Ishikawa (cell line): ENCODE measurements around the gene PRPF40A.
A peak's percentile ranks its signal among the peaks of the same experiment; 100 is the strongest.

Source experiments
- CEBPB ChIP-seq: IDR thresholded peaks from 2 replicates; pipeline ENCODE4 v1.6.1; 2012
- CREB1 ChIP-seq: IDR thresholded peaks from 2 replicates; pipeline ENCODE4 v1.6.1; 2012; ENCODE audit warnings: low read depth
- EGR1 ChIP-seq: IDR thresholded peaks from 2 replicates; pipeline ENCODE4 v1.6.1; 2012
- EP300 ChIP-seq: IDR thresholded peaks from 2 replicates; pipeline ENCODE4 v1.6.1; 2012; ENCODE audit warnings: borderline replicate concordance
- FOXM1 ChIP-seq: IDR thresholded peaks from 2 replicates; pipeline ENCODE4 v1.6.1; 2012; ENCODE audit warnings: low read depth, borderline replicate concordance
- MAX ChIP-seq: IDR thresholded peaks from 2 replicates; pipeline ENCODE4 v1.6.1; 2012
- NFIC ChIP-seq: IDR thresholded peaks from 2 replicates; pipeline ENCODE4 v1.6.1; 2012
- RAD21 ChIP-seq: IDR thresholded peaks from 2 replicates; pipeline ENCODE4 v1.6.1; 2012; ENCODE audit warnings: low read depth
- TAF1 ChIP-seq: IDR thresholded peaks from 2 replicates; pipeline ENCODE4 v1.6.1; 2012; ENCODE audit warnings: low read depth, mild to moderate bottlenecking
- TCF12 ChIP-seq: IDR thresholded peaks from 2 replicates; pipeline ENCODE4 v1.6.1; 2012; ENCODE audit warnings: low read depth
- YY1 ChIP-seq: IDR thresholded peaks from 2 replicates; pipeline ENCODE4 v1.6.1; 2012; ENCODE audit warnings: low read depth
- TF ChIP-seq, protein P1 (sequence below): IDR thresholded peaks from 2 replicates; pipeline ENCODE4 v1.6.1; 2012; ENCODE audit warnings: low read depth, mild to moderate bottlenecking
- TF ChIP-seq, protein P2 (sequence below): IDR thresholded peaks from 2 replicates; pipeline ENCODE4 v1.6.1; 2012

DNA sequence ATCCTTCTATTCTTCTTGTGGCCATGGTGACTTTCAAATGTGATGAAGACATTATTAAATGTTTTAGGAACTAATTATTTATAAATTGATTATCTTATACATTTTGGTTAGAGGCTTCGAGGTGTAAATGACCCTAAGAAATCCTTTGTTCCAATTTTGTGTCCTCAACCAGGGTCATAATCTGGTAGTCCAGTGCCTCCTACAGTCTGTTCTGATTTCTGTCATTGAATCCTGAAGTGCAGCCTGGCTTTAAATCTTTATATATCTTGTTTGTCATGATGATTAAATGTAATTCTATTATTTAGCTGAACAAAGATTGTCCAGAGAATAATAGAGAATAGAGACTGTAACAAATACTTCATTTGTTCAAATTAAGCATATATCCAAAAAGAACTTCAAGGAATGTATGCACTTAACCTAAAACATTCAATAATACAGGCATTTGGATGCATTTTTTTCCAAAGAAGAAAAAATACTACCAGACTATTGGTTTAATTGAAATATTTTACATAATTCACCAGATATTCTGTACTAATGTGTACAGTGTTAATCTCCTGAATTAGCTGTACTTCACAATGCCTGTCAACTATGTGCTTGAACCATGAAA lies 89.8 kb downstream of the PRPF40A start:
- TF ChIP-seq RAD21 (peak; percentile 69), NFIC (no peak), CREB1 (no peak), CEBPB (no peak), EP300 (no peak), MAX (no peak), TCF12 (no peak), TAF1 (no peak), YY1 (no peak), EGR1 (no peak), FOXM1 (no peak)
- TF ChIP-seq, protein P1, sequence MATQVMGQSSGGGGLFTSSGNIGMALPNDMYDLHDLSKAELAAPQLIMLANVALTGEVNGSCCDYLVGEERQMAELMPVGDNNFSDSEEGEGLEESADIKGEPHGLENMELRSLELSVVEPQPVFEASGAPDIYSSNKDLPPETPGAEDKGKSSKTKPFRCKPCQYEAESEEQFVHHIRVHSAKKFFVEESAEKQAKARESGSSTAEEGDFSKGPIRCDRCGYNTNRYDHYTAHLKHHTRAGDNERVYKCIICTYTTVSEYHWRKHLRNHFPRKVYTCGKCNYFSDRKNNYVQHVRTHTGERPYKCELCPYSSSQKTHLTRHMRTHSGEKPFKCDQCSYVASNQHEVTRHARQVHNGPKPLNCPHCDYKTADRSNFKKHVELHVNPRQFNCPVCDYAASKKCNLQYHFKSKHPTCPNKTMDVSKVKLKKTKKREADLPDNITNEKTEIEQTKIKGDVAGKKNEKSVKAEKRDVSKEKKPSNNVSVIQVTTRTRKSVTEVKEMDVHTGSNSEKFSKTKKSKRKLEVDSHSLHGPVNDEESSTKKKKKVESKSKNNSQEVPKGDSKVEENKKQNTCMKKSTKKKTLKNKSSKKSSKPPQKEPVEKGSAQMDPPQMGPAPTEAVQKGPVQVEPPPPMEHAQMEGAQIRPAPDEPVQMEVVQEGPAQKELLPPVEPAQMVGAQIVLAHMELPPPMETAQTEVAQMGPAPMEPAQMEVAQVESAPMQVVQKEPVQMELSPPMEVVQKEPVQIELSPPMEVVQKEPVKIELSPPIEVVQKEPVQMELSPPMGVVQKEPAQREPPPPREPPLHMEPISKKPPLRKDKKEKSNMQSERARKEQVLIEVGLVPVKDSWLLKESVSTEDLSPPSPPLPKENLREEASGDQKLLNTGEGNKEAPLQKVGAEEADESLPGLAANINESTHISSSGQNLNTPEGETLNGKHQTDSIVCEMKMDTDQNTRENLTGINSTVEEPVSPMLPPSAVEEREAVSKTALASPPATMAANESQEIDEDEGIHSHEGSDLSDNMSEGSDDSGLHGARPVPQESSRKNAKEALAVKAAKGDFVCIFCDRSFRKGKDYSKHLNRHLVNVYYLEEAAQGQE: no peak
- TF ChIP-seq, protein P2, sequence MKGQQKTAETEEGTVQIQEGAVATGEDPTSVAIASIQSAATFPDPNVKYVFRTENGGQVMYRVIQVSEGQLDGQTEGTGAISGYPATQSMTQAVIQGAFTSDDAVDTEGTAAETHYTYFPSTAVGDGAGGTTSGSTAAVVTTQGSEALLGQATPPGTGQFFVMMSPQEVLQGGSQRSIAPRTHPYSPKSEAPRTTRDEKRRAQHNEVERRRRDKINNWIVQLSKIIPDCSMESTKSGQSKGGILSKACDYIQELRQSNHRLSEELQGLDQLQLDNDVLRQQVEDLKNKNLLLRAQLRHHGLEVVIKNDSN: no peak
